Stimulated activated CD8-positive, alpha-beta memory T cell treated with anti-CD3 and anti-CD28 coated beads, Interleukin-7, amount 100 ng/mL, for 1 hour (primary cell): ENCODE data around the gene OBSL1.

ENCODE experiments used
- DNase-seq, 2 donors: peaks; one replicate each; pipeline ENCODE4 v3.0.0-alpha.2; 2020; ENCODE audit warnings: low read depth in 2 of 2

OBSL1 gene

DNA sequence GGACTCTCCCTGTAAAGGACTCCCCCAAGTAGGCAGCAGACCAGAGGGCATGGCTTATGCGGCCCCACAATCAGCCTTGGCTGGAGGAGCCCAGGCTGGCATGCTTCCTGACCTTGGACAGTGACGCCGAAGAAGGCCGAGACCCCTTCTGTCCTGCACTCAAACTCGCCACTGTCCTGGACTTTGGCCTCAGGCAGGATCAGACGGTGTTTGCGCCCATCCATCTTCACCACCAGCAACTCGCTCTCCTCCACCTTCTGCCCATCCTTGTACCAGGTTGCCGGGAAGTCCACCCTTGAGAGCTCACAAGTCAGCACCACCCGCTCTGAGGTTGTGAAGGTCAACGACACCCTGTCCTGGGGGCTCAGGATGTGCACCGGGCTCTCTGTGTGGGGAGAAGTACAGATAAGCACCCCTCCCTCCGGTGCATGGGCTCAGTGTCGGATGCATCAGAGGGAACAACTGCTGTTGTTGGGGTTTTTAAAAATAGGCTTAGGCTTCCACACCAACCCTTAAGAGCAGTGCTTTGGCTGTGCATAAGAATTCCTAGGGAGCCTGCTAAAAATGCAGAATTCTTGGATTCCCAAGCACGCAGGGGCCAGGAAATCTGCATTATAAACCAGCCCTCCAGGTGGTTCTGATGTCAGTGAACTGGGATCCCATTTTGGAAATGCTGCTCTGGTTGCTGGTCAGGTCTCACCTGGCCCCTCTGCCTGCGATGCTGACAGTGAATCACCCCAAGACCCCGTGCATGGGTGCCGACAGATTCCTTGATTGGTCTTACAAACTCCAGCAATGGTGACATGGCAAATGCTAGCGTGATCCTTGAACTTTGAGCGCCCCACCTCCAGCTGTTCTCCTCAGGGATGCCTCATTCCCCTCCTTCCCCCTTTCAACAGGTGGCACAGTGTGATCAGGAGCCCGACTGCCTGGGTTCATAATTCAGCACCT is 5.9 kb downstream of the OBSL1 start:
- DNase-seq, result no peak

DNA sequence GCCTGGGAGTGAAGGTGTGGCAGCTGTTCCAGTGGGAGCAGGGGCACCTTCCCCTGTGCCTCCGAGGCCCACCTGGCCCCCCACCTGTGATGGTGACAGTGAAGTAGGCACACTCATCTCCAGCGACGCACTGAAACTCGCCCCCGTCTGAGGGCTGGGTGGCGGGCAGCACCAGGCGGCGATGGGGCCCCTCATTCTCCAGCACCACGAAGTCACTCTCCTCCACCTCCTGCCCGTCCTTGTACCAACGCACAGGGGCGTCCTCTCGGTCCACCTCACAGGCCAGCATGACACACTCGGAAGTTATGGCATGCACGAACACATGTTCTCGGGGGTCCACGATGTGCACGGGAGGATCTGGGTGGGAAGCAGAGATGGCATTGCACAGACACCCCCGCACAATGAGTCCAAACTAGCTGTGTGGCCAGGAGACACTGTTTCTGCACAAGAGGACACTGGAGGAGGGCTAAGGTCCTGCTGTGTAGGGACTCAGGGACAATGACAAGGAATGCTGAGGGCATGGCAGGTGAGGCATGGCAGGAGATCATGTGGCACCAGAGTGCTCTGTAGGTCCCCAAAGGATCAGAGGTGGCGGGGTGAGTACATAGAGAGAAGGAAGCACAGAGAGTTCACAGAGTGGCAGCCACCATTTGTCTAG is 7.9 kb downstream of the OBSL1 start:
- no peak for DNase-seq

DNA sequence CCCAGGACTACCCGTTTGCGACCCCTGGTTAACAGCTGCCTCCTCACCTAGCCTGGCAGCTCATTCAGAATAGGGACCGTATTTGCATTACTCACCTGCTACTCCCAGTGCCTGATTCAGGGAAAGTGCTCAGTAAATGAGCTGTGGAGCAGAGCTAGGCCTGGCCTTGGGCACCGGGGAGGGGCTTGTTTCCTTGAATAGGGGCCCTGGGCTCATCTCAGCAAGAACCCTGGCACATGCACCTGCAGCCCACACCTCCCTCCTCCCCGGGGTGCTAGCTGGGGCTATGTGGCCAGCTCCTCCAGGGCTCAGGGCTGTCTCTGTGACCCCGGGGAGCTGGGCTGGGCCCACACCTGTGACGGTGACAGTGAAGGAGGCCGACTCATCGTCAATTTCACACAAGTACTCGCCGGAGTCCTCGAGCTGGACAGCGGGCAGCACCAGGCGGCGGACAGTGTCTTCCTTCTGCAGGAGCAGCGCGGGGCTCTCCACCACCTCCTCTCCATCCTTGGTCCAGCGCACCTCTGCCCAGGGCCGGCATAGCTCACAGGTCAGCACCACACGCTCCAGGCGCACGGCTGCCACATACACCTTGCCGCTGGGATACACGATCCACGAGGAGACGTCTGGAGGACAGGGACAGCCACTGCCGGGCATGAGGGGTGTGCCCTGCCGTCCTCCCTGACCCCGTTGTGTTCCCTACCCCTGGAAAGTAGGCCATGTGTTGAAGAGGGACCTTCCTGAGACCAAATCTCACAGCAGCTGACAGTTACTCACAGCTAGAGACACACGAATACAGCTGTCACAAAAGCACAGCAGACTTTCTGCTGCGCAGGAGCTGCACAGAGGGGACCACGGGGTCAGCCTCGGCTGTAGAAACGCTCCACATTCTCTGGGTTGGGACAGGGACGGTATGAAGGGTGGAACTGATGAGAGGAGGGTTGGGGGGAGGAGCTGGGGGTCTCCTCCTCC is 9.0 kb downstream of the OBSL1 start:
- no peak for DNase-seq

DNA sequence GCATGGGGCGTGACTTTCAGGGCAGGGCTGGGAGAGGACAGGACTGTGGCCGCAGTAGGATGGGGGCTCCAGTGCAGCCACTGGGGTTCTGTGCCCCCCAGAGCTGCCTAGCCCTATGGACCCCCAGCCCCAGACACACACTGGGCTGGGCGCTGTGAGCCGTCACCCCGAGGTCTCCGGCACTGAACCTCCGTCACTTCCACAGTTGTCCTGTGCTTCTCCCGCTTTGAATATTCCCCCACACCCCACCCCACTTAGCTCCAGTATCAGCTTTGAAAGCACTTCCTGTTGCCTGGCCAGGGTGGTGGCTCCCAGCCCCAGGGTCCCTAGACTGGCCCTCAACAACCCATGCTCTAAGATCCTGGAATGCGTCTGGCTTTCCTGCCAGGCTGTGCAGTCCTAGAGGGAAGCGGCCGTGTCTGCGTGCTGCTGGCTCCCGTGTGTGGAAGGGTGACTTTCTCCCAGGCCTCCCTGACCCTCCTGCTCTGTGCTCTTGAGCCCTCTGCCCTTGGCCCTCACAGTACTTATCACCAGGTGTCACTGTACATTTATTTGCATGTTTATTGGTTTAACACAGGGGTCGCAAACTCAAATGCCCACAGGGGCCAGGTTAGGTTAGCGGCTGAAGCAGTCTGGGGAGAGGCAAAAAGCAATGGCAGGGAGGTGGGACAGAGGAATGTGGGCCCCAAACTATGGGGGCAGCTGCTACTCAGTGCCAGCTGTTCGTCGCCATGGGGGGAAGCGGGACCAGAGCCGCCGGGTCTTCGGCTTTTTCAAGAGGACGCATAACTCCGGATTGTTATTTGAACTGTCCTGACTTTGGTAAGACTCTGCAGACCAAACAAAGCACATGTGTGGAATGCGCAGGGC is 9.9 kb downstream of the OBSL1 start:
- DNase-seq, result no peak

DNA sequence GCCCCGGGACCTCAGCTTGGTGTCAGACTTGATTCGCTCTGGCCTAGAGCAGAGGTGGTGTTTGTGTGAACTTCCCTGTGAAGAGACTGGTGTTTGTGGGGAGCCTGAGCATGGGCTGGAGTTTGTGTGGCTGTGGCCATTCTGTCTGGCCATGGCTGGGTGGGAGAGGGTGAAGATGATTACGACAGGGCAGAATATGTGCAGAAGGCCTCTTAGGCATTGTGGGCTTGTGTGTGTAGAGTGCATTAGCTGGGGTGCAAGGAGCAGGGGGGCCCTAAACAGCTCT is 10.5 kb downstream of the OBSL1 start:
- no peak for DNase-seq

DNA sequence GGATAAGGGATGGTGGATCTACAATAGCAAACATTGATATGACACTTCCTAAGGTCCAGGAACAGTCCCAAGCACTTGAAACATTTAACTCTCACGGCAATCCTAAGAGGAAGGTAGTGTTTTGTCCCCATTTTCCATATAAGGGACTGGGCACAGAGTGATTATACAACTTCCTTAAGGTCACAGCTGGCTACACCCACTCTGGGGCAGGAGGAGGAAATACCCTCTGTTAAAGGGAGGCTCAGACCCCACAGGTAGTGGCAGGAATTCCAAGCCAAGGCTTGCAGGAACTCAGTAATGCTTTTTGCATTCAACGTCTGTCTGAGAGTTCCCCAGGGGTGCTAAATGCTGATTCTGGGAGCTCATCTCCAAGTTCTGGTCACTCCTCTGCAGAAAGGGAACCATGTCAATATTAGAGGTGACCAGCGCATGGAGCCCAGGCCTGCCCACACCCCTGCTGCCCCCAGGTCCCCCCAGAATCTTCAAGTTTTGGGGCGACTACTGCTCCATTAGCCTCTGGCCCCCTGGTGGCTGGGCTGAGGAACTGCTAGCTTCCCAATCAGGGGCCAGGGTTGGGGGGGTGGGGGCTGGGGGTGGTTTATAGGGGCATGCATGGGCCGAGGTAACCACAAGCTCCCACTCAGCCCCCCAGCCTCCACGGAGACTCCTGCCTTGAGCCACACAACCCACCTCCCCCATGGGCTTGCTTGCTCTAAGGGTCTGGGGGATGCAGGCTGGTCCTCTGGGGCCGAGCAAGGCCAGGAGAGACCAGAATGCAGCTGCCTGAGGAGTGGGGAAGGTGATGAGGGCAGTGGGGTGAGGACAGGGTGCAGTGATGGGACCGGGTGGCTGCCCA is 11.1 kb downstream of the OBSL1 start:
- DNase-seq, result no peak

DNA sequence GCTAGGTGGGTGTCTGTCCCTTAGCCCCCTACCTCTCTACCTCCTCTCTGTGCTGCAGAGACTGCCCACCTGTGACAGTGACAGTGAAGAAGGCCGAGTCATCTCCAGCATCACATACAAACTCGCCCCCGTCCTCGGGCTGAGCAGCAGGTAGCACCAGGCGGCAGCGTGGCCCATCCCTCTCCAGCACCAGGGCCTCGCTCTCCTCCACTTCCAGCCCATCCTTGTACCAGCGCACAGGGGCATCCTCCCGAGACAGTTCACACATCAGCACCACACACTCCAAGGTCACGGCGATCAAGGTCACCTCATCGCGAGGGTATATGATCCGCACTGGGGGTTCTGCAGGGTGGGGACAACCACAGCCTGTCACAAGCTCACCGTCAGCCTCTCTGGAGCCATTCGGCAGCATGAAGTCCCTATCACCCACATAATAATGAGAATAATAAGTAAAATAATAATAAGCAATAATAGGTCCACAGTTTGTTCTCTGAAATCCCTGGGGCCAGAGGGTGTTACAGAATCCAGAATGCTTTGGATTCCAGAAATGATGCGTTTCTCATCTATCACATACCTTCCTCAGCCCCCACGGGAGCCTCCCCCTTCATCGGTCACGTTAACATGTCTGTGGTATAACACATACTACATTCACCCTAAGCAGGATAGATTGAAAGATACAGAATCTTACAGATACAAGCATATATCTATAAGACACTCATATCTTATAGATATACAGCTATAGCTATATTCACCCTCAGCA is 12.0 kb downstream of the OBSL1 start:
- no peak for DNase-seq

DNA sequence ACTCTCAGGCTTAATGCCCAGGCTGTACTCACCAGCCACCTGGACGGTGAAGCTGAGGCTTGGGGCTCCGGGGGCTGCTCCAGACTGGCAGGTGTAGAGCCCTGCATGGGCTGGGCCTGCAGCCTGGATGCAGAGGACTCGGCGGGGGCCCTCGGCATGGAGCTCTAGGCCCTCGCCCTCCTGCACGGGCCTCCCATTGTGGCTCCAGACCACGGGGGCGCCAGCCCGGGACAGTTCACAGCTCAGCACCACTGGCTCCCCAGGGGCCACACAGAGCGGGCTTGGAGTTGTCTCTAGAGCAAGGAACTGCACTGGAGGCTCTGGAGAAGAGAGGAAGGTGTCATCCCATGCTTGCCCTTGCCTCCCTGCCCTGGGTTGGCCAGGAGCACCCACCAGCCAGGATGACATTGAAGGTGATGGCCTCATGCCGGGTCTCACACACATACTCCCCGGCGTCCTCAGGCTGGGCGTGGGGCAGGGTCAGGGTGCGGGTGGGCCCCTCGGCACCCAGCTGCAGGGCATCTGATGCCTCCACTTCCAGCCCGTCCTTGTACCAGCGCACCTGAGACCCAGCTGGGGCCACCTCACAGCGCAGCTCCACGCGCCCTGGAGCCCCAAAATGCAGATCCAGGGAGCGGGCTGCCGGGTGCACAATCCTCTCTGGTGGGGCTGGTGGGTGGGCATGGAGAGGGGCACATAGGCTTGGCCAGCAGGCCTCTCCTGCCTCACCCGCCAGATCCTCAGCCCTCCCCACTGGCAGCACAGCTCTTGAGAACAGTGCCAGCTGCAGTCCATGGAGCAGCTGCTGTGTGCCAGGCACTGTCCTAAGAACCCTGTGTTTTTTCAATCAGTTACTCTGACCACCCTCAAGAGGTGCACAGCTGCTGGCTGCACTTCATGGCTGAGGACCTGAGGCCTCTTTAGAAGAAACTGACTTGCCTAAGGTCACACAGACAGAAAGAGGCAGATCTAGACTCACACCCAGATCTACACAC is 13.3 kb downstream of the OBSL1 start:
- DNase-seq, result no peak

DNA sequence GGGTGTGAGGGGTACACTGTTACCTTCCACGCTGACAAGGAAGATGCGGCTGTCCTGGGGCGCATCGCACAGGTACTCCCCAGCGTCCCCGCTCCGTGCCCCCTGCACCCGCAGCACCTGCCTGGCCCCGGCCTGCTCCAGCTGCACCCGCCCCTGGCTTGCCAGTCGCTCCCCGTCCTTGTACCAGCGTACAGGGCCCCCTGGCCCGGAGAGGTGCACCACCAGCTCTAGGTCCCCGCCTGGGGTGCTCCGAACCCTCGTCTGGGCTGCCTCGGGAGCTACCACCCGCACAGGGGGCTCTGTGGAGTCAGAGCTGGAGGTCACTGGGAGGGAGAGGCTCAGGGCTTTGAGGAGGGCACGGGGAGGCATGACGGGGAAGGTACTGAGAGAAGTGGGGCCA is 14.0 kb downstream of the OBSL1 start:
- no peak for DNase-seq

DNA sequence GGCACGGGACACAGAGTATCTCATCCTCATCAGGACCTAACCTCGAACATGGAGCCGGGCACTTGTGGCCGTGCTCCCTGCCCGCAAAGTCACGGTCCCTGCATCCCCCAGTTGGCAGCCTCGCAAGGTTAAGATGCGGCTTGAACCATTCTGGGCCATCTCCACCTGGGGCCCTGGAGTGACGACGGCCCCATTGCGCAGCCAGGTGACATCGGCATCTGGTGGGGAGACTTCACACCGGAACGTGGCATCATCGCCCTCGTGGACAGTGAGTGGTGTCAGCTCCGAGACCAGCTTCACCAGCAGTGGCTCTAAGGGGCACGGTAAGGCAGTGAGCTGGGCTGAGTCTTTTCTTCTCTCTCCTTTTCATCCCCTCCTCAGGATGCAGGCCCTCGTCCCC is 14.9 kb downstream of the OBSL1 start:
- DNase-seq, result no peak

DNA sequence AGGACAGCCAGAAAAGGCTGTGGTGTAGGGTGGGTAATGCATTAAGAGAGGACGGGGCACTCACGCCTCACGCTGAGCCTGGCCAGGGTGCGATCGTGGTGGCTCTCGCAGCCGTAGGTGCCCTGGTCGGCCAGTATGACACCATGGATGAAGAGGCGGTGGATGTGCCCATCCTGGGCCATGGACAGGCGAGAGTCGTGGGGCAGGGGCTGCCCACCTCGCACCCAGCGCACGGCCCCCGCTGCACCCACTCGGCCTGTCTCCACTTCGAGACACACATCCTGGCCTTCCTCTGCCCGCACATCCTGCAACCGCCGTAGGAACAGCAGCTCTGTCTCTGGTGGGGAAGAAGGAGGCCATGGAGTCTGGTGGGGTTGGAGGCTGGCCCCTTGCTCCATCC is 15.4 kb downstream of the OBSL1 start:
- DNase-seq, result no peak

DNA sequence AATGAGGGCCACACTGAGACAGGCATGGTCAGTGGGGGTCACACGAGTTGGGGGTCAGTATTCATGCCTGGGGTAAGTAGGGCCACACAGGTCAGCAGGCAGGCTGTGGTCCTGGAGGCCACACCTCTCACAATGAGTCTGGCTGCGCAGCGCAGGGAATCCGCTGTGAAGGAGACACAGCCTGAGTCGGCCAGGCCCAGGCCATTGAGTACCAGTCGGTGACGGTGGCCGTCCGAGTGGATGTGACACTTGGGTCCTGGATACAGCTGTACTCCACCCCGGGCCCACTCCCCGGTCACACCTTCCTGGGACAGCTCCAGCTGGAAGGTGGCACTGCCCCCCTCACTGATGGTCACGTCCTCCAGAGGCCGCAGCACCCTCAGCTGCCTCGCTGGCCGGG is 17.0 kb downstream of the OBSL1 start:
- no peak for DNase-seq

DNA sequence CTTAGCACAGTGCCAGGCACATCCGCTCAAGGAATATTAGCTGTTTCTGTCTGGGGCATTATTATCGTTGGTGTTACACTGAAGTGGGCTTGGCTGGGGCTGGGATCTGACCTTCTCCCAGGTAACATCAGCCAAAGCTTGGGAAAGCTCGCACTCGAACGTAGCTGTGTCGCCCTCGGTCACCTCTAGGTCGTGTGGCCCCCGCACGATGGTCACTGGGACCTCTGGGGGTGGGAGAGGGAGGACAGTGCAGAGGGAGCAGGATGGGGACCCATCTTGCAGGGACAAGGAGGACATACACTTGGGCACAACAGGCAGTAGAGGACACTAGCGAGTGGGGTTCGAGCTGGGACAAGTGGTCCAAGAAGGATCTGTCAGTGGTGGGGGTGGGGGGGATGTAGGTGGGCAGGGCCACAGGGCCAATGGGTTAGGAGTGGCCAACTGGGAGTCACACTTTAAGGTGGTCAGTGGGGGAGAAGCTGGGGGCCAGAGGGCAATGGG is 17.8 kb downstream of the OBSL1 start:
- no peak for DNase-seq

DNA sequence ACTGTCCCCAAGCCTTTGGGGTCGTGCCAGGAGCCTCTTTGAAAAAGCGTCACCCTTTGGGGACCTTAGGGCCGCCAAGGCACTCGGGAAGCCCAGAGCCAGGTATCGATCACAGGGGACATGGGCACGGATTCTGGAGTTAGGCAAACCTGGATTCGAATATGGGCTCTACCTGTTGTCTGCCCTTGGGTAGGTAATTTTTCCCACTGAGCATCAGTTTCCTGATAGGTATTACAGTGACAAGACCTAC is 18.2 kb downstream of the OBSL1 start:
- DNase-seq, result no peak

DNA sequence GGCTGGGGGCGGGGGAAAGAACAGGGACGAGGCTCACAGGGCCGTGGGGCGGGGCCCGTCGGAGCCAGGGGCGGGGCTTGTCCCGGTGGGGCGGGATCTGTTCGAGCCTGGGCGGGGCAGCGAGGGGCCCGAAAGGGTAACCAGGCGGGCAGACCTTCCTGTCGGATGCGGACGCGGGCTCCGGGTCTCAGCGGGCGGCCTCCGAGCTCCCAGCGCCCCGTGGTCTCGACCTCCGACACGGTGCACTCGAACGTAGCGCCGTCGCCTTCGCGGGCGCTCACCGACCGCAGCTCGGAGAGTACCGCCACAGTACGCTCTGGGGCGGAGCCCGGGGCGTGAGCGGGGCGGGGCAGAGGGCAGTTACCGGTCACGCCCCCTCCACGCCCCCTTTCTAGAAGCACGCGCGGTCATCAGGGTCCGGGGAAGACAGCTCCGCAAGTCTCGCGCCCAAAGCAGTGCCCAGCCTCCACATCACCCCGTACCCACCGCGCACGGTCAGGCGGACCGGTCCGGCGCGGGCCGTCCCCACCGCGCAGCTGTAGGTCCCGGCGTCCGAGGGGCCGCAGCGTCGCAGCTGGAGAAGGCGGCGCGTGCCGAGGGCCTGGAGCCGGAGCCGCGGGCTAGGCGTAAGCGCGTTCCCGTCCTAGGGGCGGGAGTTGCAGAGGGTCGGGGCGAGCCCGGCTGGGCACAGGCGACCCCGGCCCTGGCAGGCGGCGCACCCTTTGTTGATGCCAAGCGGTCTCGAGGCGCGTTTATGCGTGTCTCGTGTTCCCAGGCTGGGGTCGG is 18.8 kb downstream of the OBSL1 start:
- peak; percentile 50 to 68 for DNase-seq

DNA sequence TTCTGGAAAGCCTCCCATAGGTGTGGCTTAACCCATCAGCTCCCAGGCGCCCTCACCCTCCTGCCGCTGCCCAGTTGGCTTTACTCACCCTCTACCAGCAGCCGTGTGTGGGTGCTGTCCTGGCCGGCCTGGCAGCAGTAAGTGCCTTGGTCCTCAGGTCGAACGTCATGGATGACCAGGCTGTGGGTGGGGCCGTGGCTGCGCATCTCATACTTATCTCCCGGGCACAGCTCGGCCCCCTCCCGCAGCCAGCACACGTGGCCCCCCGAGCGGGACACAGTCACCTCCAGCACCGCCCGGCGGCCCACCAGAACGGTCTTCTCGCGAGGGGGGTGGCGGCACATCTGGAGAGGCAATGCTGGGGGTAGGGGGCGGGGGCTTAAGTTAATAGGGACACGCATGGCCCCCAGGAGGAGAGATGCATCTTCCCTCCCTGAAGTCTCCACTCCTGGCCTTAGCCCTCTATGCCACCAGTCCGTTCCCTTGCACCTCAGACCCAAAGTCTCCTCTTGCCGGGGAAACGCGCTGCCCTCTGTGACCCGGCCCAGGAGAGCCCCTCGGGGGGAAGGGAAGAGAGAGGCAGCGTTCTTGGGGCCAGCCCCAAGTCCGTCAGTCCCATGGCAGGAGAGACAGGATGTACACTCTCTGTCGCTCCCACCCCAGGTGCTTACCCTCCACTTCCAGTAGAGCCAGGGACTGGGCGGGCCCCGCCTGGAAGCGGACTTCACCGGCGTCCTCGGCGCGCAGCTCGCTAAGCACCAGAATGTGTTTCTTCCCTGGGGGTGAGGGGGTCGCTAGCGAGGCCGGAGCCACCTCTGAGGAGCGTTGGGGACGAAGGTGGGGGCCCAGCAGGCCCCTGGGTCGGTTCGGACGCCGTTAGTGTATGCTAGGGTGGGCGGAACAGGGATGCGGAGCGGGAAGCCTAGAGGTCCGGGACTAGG is 19.6 kb downstream of the OBSL1 start:
- no peak for DNase-seq

DNA sequence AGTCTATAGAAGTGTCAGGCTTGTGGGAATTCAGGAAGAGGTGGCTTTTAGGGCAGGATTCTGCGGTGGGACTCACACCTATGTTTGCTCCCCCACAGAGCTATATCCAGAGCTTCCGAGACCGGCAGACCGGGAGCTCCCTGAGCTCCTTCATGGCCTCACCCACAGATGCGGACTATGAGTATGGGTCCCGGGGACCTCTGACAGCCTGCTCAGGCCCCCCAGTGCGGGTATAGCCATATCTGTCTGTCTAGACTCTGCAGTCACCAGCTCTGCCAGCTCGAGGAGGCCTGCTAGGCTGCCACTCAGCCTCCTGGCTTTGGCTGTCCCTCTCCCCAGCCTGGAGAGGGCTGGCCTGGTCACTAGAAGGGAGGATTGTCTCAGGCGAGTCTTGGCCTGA is 21.7 kb downstream of the OBSL1 start:
- DNase-seq, result no peak
